Measurements from ENCODE around the gene PCSK9. TPM values are rescaled to one million over a fixed set of nuclear protein-coding genes. Genes with fewer than 3 reads are reported as not detected.

Gene PCSK9
- total RNA-seq, 4 donors from 2014 or later = not detected

GRCh38 chr1:55073187-55073916 is 34.0 kb downstream of the PCSK9 start:
- DNase-seq = peak in 1 of 2 donors; percentile 49
- no peaks in the 10 kb centered on the region for H3K27me3 ChIP-seq
- 73 to 84% methylated on average over 3 of the region's 3 CpGs for WGBS, 2 donors

GRCh38 chr1:55074455-55074854 is 35.1 kb downstream of the PCSK9 start:
- DNase-seq = no peak
- TF ChIP-seq POLR2A (IDR thresholded peaks at IDR 0.05) (no peak), CTCF (IDR thresholded peaks at IDR 0.05) (no peak)
- H3K4me1 ChIP-seq = no peaks in the 10 kb centered on the region
- no peak overlapping the region for H3K4me3 ChIP-seq (replicated peaks in 1 of 3)
- no peaks in the 10 kb centered on the region for H3K27me3 ChIP-seq
- WGBS, 2 donors = 94 to 96% methylated on average over 2 of the region's 2 CpGs
- no peaks in the 10 kb centered on the region for H3K9me3 ChIP-seq
- no peak overlapping the region for H3K27ac ChIP-seq
- intact Hi-C loops (cut with DNase I) = no loop called here
- peaks cover 52 to 87% of the 10 kb centered on the region in 2 donors for H3K36me3 ChIP-seq

More at GRCh38 chr1:55073187-55073916, 34.0 kb downstream of the PCSK9 start:
- H3K9me3 ChIP-seq = no peaks in the 10 kb centered on the region
- intact Hi-C loops (cut with DNase I) = no loop called here
- no peak overlapping the region for H3K27ac ChIP-seq
- no peaks in the 10 kb centered on the region for H3K4me1 ChIP-seq
- H3K4me3 ChIP-seq (replicated peaks in 1 of 3) = no peak overlapping the region
- peaks cover 55 to 88% of the 10 kb centered on the region in 2 donors for H3K36me3 ChIP-seq
- TF ChIP-seq POLR2A (IDR thresholded peaks at IDR 0.05) = no peak
- TF ChIP-seq CTCF (IDR thresholded peaks at IDR 0.05) = no peak

GRCh38 chr1:55076356-55076755 is 37.0 kb downstream of the PCSK9 start:
- H3K4me1 ChIP-seq = no peaks in the 10 kb centered on the region
- TF ChIP-seq POLR2A (IDR thresholded peaks at IDR 0.05) (no peak), CTCF (IDR thresholded peaks at IDR 0.05) (no peak)
- no peak for DNase-seq
- intact Hi-C loops (cut with DNase I) = no loop called here
- H3K36me3 ChIP-seq = peaks cover 58 to 89% of the 10 kb centered on the region in 2 donors
- no peak overlapping the region for H3K4me3 ChIP-seq (replicated peaks in 1 of 3)
- H3K9me3 ChIP-seq = no peaks in the 10 kb centered on the region
- 81 to 91% methylated on average over 1 of the region's 1 CpG for WGBS, 2 donors
- no peaks in the 10 kb centered on the region for H3K27me3 ChIP-seq
- H3K27ac ChIP-seq = no peak overlapping the region

- intact Hi-C loops (cut with DNase I) = no loop called here
- Histone ChIP-seq H3K4me1 (no peaks in the 10 kb centered on the region), H3K36me3 (peaks cover 55 to 88% of the 10 kb centered on the region in 2 donors), H3K27ac (no peak overlapping the region), H3K27me3 (no peaks in the 10 kb centered on the region), H3K9me3 (no peaks in the 10 kb centered on the region), H3K4me3 (replicated peaks in 1 of 3) (no peak overlapping the region)
- WGBS, 2 donors = 81 to 82% methylated on average over 3 of the region's 3 CpGs
- no peak for DNase-seq
- TF ChIP-seq CTCF (IDR thresholded peaks at IDR 0.05) (no peak), POLR2A (IDR thresholded peaks at IDR 0.05) (no peak)
Observed at GRCh38 chr1:55078470-55078869, 39.1 kb downstream of the PCSK9 start.

GRCh38 chr1:55079651-55080050 is 40.3 kb downstream of the PCSK9 start:
- no peaks in the 10 kb centered on the region for H3K9me3 ChIP-seq
- no peak overlapping the region for H3K4me3 ChIP-seq (replicated peaks in 1 of 3)
- peaks cover 56 to 90% of the 10 kb centered on the region in 2 donors for H3K36me3 ChIP-seq
- H3K27me3 ChIP-seq = no peaks in the 10 kb centered on the region
- H3K27ac ChIP-seq = no peak overlapping the region
- intact Hi-C loops (cut with DNase I) = no loop called here
- WGBS, 2 donors = 89 to 96% methylated on average over 7 of the region's 7 CpGs
- DNase-seq = no peak
- no peak for TF ChIP-seq POLR2A (IDR thresholded peaks at IDR 0.05)
- TF ChIP-seq CTCF (IDR thresholded peaks at IDR 0.05) = no peak
- H3K4me1 ChIP-seq = no peaks in the 10 kb centered on the region

Data from thyroid gland (tissue), 4 donors.